Smooth muscle cell (in vitro differentiated cells): Measurements from ENCODE around the gene TRAPPC3. TPM values are rescaled to one million over a fixed set of nuclear protein-coding genes. Genes with fewer than 3 reads are reported as not detected.

ENCODE experiments used
- DNase-seq: peaks from one replicate; lab custom pipeline; 2025; ENCODE audit not compliant: unreplicated experiment; lab: John Stamatoyannopoulos, UW
- H2AFZ ChIP-seq: fragments of 200-600 bp; sonication (generic); 2 replicates; pipeline ENCODE4 v1.6.0; 2016; ENCODE audit warnings: antibody characterized with exemption, low read depth, mild to moderate bottlenecking
- H3F3A ChIP-seq: fragments of 200-600 bp; sonication (generic); 2 replicates; pipeline ENCODE4 v1.6.0; 2017; ENCODE audit warnings: antibody characterized with exemption, low read depth
- H3K27ac ChIP-seq: fragments of 200-600 bp; sonication (generic); 2 replicates; pipeline ENCODE4 v1.5.1; 2016; ENCODE audit warnings: low read depth, mild to moderate bottlenecking
- H3K27me3 ChIP-seq: fragments of 200-600 bp; sonication (generic); 2 replicates; pipeline ENCODE4 v1.6.1; 2016; ENCODE audit warnings: low read depth, mild to moderate bottlenecking
- H3K36me3 ChIP-seq: fragments of 200-600 bp; sonication (generic); 2 replicates; pipeline ENCODE4 v1.5.1; 2016; ENCODE audit warnings: low read depth
- H3K4me1 ChIP-seq: fragments of 200-600 bp; sonication (generic); 2 replicates; pipeline ENCODE4 v1.5.1; 2016; ENCODE audit warnings: low read depth
- H3K4me2 ChIP-seq: fragments of 200-600 bp; sonication (generic); 2 replicates; pipeline ENCODE4 v1.6.0; 2016; ENCODE audit warnings: mild to moderate bottlenecking
- H3K4me3 ChIP-seq: fragments of 200-600 bp; sonication (generic); 2 replicates; pipeline ENCODE4 v1.5.1; 2016; ENCODE audit warnings: mild to moderate bottlenecking
- H3K79me2 ChIP-seq: fragments of 200-600 bp; sonication (generic); 2 replicates; pipeline ENCODE4 v1.6.0; 2016; ENCODE audit warnings: low read depth, mild to moderate bottlenecking
- H3K9ac ChIP-seq: fragments of 200-600 bp; sonication (generic); 2 replicates; pipeline ENCODE4 v1.6.0; 2016; ENCODE audit warnings: low read depth
- H3K9me3 ChIP-seq: fragments of 200-600 bp; sonication (generic); replicated peaks from 2 replicates; pipeline ENCODE4 v1.5.1; 2016; ENCODE audit warnings: low read depth
- H4K20me1 ChIP-seq: fragments of 200-600 bp; sonication (generic); 2 replicates; pipeline ENCODE4 v1.6.0; 2016; ENCODE audit warnings: low read depth
- WGBS: methylation state at CpG from one replicate; pipeline ENCODE4 v1.1.7; 2016; ENCODE audit warnings: low lambda C conversion rate; 5-methylcytosine and 5-hydroxymethylcytosine counted together
- polyA plus RNA-seq: library from polyadenylated mRNA; unstranded; fragments of >200 nt; fragmentation: Nextera tagmentation; extraction: Ambion mirVana; gene quantifications from 2 replicates; pipeline ENCODE4 v1.2.1, GENCODE V29; 2016
- total RNA-seq: library from RNA; depleted of rRNA; stranded (reverse); fragments of >200 nt; gene quantifications from 2 replicates; pipeline ENCODE4 v1.2.3, GENCODE V29; 2014
- TF ChIP-seq, protein P1 (sequence below): fragments of 200-600 bp; sonication (generic); IDR thresholded peaks from 2 replicates; pipeline ENCODE4 v1.5.1; 2017; ENCODE audit warnings: borderline replicate concordance, mild to moderate bottlenecking, antibody characterized with exemption; ENCODE audit not compliant: insufficient read depth, poor library complexity, severe bottlenecking

The TRAPPC3 gene
- total and polyA plus RNA-seq, 2 experiments from 2014 or later = 67.8 to 113 TPM

DNA sequence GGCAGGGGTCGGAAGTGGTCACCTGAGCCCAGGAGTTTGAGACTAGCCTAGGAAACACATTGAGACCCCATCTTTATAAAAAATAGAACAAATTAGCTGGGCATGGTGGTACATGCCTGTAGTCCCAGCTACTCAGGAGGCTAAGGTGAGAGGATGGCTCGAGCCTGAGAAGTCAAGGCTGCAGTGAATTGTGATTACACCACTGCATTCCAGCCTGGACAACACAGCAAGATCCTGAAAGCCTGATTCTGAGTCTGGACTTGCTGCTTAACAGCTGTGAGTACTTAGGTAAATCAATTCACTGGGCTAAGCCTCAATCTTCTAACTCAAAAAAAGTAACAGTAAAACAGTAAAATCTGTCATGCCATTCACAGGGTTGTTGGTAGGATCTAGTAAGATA lies 4.9 kb downstream of the TRAPPC3 start:
- no peak overlapping the region for H3K9ac ChIP-seq
- no peaks in the 10 kb centered on the region for H3K4me1 ChIP-seq
- H3F3A ChIP-seq = no peaks in the 10 kb centered on the region
- H3K27ac ChIP-seq = no peak overlapping the region
- peaks cover 4% of the 10 kb centered on the region for H3K36me3 ChIP-seq
- no peaks in the 10 kb centered on the region for H3K9me3 ChIP-seq
- H2AFZ ChIP-seq = no peak overlapping the region
- no peak overlapping the region for H3K4me3 ChIP-seq
- TF ChIP-seq, protein P1, sequence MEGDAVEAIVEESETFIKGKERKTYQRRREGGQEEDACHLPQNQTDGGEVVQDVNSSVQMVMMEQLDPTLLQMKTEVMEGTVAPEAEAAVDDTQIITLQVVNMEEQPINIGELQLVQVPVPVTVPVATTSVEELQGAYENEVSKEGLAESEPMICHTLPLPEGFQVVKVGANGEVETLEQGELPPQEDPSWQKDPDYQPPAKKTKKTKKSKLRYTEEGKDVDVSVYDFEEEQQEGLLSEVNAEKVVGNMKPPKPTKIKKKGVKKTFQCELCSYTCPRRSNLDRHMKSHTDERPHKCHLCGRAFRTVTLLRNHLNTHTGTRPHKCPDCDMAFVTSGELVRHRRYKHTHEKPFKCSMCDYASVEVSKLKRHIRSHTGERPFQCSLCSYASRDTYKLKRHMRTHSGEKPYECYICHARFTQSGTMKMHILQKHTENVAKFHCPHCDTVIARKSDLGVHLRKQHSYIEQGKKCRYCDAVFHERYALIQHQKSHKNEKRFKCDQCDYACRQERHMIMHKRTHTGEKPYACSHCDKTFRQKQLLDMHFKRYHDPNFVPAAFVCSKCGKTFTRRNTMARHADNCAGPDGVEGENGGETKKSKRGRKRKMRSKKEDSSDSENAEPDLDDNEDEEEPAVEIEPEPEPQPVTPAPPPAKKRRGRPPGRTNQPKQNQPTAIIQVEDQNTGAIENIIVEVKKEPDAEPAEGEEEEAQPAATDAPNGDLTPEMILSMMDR = no peak
- H3K79me2 ChIP-seq = peaks cover 83% of the 10 kb centered on the region
- no peaks in the 10 kb centered on the region for H3K27me3 ChIP-seq
- 94% methylated on average over 2 of the region's 2 CpGs for WGBS
- H3K4me2 ChIP-seq = no peak overlapping the region
- no peak for DNase-seq
- H4K20me1 ChIP-seq = peaks cover 58% of the 10 kb centered on the region

DNA sequence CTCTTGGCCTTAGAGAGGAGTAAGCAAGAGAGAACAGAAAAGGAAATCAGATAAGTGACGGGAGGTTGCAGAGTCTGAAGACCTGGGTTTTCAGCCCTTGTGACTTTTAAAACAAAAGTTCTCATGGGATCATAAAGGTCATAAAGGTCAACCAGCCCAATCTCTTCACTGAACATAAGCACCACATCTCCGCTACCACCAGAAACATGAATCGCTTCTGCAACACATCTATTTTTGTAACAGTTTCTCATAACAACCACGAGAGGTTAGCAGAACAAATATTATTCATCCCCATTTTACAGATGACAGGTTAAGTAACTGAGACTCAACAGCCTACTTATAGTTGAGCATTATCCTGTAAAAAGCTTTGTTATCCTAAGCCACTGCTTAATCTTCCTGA lies 5.9 kb downstream of the TRAPPC3 start:
- Histone ChIP-seq H3K9me3 (no peaks in the 10 kb centered on the region), H3K79me2 (peaks cover 78% of the 10 kb centered on the region), H2AFZ (no peak overlapping the region), H3K27me3 (no peaks in the 10 kb centered on the region), H3K36me3 (peaks cover 4% of the 10 kb centered on the region), H3K4me2 (no peak overlapping the region), H3K27ac (no peak overlapping the region), H3K4me1 (no peaks in the 10 kb centered on the region), H3F3A (no peaks in the 10 kb centered on the region), H3K4me3 (no peak overlapping the region), H4K20me1 (peaks cover 62% of the 10 kb centered on the region), H3K9ac (no peak overlapping the region)
- DNase-seq = no peak
- TF ChIP-seq, protein P1 = no peak
- WGBS = 98% methylated on average over 4 of the region's 4 CpGs

DNA sequence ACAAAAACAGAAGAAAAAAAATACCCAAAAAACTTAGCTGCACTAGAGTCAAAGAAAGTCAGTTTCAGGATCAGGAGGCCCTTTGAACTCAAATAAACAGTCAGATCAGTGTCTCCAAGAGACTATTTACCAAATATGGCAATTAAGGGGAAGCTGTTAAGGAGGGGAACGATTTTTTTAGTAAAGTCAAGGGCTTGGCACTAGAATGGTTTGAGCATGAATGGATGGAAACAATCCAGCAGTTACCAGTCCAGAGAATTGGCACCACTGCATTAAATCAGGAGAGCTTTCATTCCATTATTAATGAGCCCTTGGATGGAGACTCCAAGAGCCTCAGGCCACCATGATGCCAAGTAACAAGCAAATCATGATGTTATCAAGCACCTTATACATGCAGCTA lies 7.2 kb downstream of the TRAPPC3 start:
- 88% methylated on average over 1 of the region's 1 CpG for WGBS
- no peak for DNase-seq
- no peak overlapping the region for H3K9ac ChIP-seq
- peaks cover 65% of the 10 kb centered on the region for H3K79me2 ChIP-seq
- H3K4me3 ChIP-seq = no peak overlapping the region
- peaks cover 4% of the 10 kb centered on the region for H3F3A ChIP-seq
- H3K4me2 ChIP-seq = no peak overlapping the region
- no peaks in the 10 kb centered on the region for H3K9me3 ChIP-seq
- peaks cover 4% of the 10 kb centered on the region for H3K36me3 ChIP-seq
- H3K27me3 ChIP-seq = no peaks in the 10 kb centered on the region
- peaks cover 59% of the 10 kb centered on the region for H4K20me1 ChIP-seq
- no peaks in the 10 kb centered on the region for H3K4me1 ChIP-seq
- no peak overlapping the region for H3K27ac ChIP-seq
- H2AFZ ChIP-seq = no peak overlapping the region
- TF ChIP-seq, protein P1 = no peak

DNA sequence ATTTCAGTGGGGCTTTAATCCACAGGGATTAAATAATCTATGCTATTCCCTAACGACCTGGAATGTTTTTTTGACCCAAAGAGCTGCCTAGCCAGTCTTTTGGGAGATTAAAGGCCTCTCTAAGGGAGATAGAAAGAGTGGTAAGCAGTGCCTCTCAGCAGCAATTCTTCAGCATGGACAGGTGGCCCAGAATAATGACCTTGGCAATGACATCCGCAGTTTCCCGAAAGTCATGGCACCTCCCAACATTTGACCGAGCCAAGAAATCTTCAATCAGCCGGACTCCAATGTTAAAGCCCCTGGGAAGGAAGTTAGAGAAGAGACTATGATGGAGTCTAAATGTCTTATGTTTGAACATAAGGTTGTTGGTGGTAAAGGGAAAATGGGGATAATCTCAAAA lies 9.8 kb downstream of the TRAPPC3 start:
- peaks cover 45% of the 10 kb centered on the region for H3K79me2 ChIP-seq
- TF ChIP-seq, protein P1 = no peak
- no peak overlapping the region for H3K4me2 ChIP-seq
- no peaks in the 10 kb centered on the region for H3K9me3 ChIP-seq
- H3K27me3 ChIP-seq = no peaks in the 10 kb centered on the region
- H3K36me3 ChIP-seq = peaks cover 4% of the 10 kb centered on the region
- DNase-seq = no peak
- H3K27ac ChIP-seq = no peak overlapping the region
- H3K4me1 ChIP-seq = no peaks in the 10 kb centered on the region
- H2AFZ ChIP-seq = no peak overlapping the region
- peaks cover 50% of the 10 kb centered on the region for H4K20me1 ChIP-seq
- peaks cover 13% of the 10 kb centered on the region for H3F3A ChIP-seq
- no peak overlapping the region for H3K9ac ChIP-seq
- no peak overlapping the region for H3K4me3 ChIP-seq
- 93% methylated on average over 5 of the region's 5 CpGs for WGBS
